ENCODE results near the gene TMEM88. TPM values are rescaled to one million over a fixed set of nuclear protein-coding genes. Genes with fewer than 3 reads are reported as not detected.

Gene TMEM88
- total and polyA plus RNA-seq, 8 donors, result 2.1 to 28.5 (median 2.9) TPM

- 0 to 1% methylated on average over 17 of the region's 17 CpGs for WGBS, 2 donors
- peaks cover 13 to 23% (median 17%) of the 10 kb centered on the region in 3 donors for H3K4me1 ChIP-seq
- peak overlapping the region; percentile 56 to 71 (median 61) for H3K4me3 ChIP-seq
- ATAC-seq (no peak), DNase-seq (peak in 2 of 6 donors; percentile 67 to 80), FAIRE-seq (no peak)
- peaks cover 0 to 7% (median 6%) of the 10 kb centered on the region in 3 donors for H3K36me3 ChIP-seq
- TF ChIP-seq CTCF (IDR thresholded peaks at IDR 0.05), result no peak
- no peaks in the 10 kb centered on the region for H3K9me3 ChIP-seq
- intact Hi-C loops (cut with DNase I), result no loop called here
- H3K27ac ChIP-seq, result peak overlapping the region; percentile 90 to 99 (median 96)
- no peaks in the 10 kb centered on the region for H3K27me3 ChIP-seq
Observed at GRCh38 chr17:7843257-7843535, 11.7 kb upstream of the TMEM88 start.

- H3K4me3 ChIP-seq, result peak overlapping the region; percentile 56 to 71 (median 61)
- peak; percentile 84 to 93 (median 89) for DNase-seq
- peak overlapping the region; percentile 90 to 99 (median 96) for H3K27ac ChIP-seq
- H3K36me3 ChIP-seq, result peaks cover 0 to 9% (median 6%) of the 10 kb centered on the region in 3 donors
- peak; percentile 42 to 59 (median 55) for ATAC-seq
- no peak for FAIRE-seq
- TF ChIP-seq CTCF (IDR thresholded peaks at IDR 0.05), result no peak
- intact Hi-C loops (cut with DNase I), result no loop called here
- WGBS, 2 donors, result 0 to 1% methylated on average over 45 to 61 of the region's 61 CpGs
- H3K27me3 ChIP-seq, result no peaks in the 10 kb centered on the region
- H3K9me3 ChIP-seq, result no peaks in the 10 kb centered on the region
- peaks cover 13 to 22% (median 17%) of the 10 kb centered on the region in 3 donors for H3K4me1 ChIP-seq
Observed at GRCh38 chr17:7843536-7844291, 11.2 kb upstream of the TMEM88 start.

GRCh38 chr17:7844292-7845154, 10.3 kb upstream of the TMEM88 start:
- ATAC-seq, result peak; percentile 49 to 72 (median 67)
- H3K27me3 ChIP-seq, result no peaks in the 10 kb centered on the region
- peak; percentile 89 to 95 (median 90) for DNase-seq
- H3K4me1 ChIP-seq, result peaks cover 13 to 18% (median 17%) of the 10 kb centered on the region in 3 donors
- H3K4me3 ChIP-seq, result peak overlapping the region; percentile 56 to 71 (median 61)
- no peak for TF ChIP-seq CTCF (IDR thresholded peaks at IDR 0.05)
- H3K27ac ChIP-seq, result peak overlapping the region; percentile 90 to 99 (median 96)
- 0% methylated on average over 68 to 71 of the region's 71 CpGs for WGBS, 2 donors
- H3K9me3 ChIP-seq, result no peaks in the 10 kb centered on the region
- peaks cover 0 to 17% (median 6%) of the 10 kb centered on the region in 3 donors for H3K36me3 ChIP-seq
- intact Hi-C loops (cut with DNase I), result no loop called here
- no peak for FAIRE-seq

GRCh38 chr17:7845359-7846062, 9.4 kb upstream of the TMEM88 start:
- Histone ChIP-seq H3K27me3 (no peaks in the 10 kb centered on the region), H3K36me3 (peaks cover 0 to 26% (median 6%) of the 10 kb centered on the region in 3 donors), H3K9me3 (no peaks in the 10 kb centered on the region), H3K4me3 (peak overlapping the region in 3 of 4 donors; percentile 56 to 63 (median 59)), H3K27ac (peak overlapping the region; percentile 90 to 99 (median 96)), H3K4me1 (peaks cover 13 to 18% (median 17%) of the 10 kb centered on the region in 3 donors)
- intact Hi-C loops (cut with DNase I), result no loop called here
- ATAC-seq (no peak), DNase-seq (peak in 4 of 6 donors; percentile 37 to 69 (median 56)), FAIRE-seq (no peak)
- 61 to 65% methylated on average over 15 of the region's 15 CpGs for WGBS, 2 donors
- TF ChIP-seq CTCF (IDR thresholded peaks at IDR 0.05), result no peak
